Measurements from ENCODE around the gene INPP5A.

- TF ChIP-seq CTCF (IDR thresholded peaks at IDR 0.05) (no peak), POLR2AphosphoS5 (IDR thresholded peaks at IDR 0.05) (peak; percentile 68 to 81 (median 80)), POLR2A (IDR thresholded peaks at IDR 0.05) (no peak)
Measured at GRCh38 chr10:132516771-132517725, 20.5 kb upstream of the INPP5A start.
